WI38 (cell line): Measurements from ENCODE around the gene MEIS2.

Experiments
- H3K4me3 ChIP-seq: 2 replicates; pipeline ENCODE4 v1.5.1; 2011; ENCODE audit warnings: low read depth, mild to moderate bottlenecking, control low read depth, low read length
- CTCF ChIP-seq: IDR thresholded peaks from 2 replicates; pipeline ENCODE4 v1.5.1; 2012; ENCODE audit warnings: low read depth, mild to moderate bottlenecking, control low read depth, low read length

MEIS2 gene

GRCh38 chr15:37115538-37115937, 15.2 kb upstream of the MEIS2 start:
- no peak for TF ChIP-seq CTCF
- H3K4me3 ChIP-seq = no peak overlapping the region

DNA sequence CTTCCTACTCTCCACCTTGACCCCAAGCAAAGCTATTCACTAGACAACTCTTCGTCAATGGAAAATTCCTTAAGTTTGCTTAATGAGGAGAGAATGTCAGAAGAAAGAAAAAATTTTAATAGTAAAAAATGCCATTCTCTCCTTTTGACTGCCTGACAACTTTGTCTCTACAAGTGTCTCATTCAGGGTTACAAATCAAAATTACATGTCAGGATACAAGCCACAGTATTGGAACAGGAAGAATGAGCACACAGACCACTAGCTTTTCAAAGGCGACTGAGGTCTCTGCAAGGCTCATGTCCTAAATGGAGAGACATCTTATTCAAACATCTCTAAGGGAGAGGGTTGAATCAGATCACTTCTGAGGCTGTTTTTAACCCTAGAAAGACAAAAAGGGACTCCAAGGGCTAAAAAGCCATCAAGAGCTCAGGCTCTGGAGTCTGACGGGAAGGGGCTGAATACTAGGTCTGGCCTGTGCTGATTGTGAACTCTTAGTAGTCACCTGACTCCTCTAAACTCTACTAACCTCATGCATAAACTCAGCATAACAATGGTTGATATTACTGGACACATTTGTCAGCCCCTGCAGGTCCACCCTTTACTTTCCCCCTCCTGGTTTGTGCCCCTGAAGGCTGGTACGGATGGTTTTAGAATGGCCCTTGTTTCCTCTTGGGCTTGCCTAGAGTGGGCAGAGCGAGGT, 12.8 kb upstream of the MEIS2 start:
- H3K4me3 ChIP-seq = no peak overlapping the region

GRCh38 chr15:37112171-37112570, 11.8 kb upstream of the MEIS2 start:
- no peak for TF ChIP-seq CTCF
- H3K4me3 ChIP-seq = no peak overlapping the region

More for the DNA sequence above, 12.8 kb upstream of the MEIS2 start:
- TF ChIP-seq CTCF = no peak

GRCh38 chr15:37111427-37111717, 11.0 kb upstream of the MEIS2 start:
- TF ChIP-seq CTCF = no peak
- H3K4me3 ChIP-seq = no peak overlapping the region

DNA sequence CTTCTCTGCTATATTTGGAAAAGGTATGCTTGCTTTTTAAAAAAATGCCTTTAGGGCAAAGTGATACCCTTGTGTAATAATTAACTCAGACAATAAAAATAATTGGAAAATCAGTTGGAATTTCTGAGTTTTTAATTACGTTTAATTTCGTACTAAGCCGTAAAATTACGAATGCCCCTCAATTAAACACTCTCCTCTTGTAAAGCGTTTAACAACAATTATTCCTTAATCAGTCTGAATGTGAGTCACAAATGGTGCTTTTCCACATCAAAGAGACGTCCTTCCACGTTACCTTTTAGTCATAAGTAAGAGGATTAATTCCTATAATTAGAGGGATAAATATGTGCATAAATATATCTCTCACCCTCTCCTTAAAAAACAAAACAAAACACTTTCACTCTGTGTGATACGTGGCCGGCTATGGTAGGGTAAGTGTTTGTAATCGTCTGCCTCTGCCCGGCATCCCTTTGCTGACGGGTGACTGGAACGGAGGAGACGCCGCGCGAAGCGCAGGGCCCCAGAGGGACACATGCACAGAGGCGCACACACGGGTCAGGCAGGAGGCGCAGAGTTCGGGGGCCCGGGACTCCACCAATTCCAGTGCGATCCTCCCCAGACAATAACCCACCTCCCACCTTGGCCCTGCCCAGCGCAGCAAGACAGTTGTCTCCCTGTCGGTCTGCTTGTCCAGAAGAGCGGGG, 9.7 kb upstream of the MEIS2 start:
- peak overlapping the region; percentile 36 for H3K4me3 ChIP-seq
- TF ChIP-seq CTCF = no peak

DNA sequence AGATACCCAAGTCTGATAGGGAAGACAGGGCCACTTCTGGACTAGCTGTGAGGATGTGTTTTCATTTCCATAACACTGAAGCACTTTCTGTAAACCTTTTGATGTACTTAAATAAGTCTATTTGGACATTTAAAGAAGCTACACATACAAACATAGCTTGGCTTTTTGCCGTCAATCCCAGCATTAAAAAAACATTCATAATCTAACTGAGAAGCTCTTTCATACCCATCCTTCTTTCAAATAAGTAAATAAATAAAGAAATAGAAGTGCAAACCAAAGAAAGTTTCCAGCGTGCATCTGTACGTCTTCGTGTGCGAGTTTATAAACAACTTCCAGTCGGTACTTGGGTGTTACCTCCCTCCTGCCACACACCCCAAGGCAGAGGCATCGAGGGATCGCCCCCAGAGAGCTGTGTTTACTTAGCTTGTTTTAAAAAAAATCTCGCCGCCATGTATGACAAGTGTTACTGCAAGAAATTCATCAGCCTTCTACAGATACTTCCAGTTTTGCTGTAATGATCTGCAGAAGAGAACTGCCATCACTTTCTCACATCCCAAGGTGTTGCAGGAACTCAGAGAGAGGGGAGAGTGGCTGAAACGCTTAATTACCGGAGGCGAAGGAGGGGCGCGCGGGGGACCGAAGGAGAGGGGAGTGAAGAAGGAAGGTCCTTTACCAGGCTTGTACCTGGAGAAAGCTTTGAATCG, 9.0 kb upstream of the MEIS2 start:
- no peak for TF ChIP-seq CTCF
- H3K4me3 ChIP-seq = no peak overlapping the region
